HG03342 (cell line): ENCODE results near the gene MED26.

Source experiments
- ATAC-seq: cut with Tn5 transposase; IDR thresholded peaks from one replicate; pipeline ENCODE4 v1.9.1; 2021; ENCODE audit warnings: mild to moderate bottlenecking, moderate library complexity; ENCODE audit not compliant: unreplicated experiment

MED26 gene

DNA sequence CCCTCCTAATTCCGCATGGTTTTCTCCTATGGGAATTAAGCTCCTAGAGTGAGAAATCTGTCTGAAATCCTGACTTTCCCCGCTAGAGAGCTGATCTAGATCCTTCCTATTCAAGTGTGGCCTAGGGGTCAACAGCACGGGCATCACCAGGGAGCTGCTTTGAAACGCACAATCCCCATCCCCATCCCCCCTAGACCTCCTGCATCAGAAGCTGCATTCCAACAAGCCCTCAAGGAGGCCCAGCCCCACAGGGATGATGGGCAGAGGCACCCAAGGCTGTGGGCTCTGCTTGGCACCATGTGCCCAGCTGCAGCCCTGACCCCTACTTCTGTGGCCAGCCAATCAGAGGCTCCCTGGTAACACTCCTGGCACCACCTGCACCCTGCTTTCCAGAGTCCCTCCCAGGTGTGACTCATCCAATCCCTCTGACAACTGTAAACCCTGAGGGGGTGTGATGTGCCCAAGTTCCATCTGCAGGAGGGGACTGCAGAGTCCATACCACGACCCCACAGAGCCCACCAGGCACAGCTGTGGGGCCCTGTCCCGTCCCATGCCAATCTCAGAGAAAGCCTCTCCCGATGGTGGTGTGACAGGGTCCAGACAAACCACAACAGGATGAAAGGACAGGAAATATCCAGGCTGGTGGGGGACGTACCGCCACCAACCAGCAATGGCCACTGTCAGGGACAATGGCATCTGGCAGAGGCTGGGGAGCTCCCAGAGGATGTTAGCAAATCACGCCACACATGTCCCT lies 36.0 kb downstream of the MED26 start:
- no peak for ATAC-seq

GRCh38 chr19:16590876-16591802 lies 36.9 kb downstream of the MED26 start:
- ATAC-seq, result no peak

DNA sequence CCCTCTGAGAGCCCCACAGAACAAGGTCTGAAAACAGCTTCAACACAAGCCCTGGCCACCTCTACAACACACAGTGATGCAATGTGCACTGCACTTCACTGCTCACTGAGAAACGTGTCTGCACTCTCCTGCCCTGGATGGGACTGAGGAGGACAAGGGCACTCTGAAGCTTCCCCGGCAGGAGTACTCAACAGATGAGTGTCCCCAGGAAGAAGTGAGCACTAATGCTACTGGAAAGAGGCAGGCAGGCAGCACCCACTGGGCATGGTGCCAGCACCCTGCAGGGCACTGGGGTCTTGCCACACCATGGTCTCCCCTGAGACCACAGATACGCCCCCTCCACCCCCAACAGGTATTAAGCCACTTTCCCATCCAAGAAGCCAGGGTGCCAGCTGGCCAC lies 38.1 kb downstream of the MED26 start:
- ATAC-seq, result no peak

- ATAC-seq, result no peak
Observed at GRCh38 chr19:16588824-16589577, 39.0 kb downstream of the MED26 start.

DNA sequence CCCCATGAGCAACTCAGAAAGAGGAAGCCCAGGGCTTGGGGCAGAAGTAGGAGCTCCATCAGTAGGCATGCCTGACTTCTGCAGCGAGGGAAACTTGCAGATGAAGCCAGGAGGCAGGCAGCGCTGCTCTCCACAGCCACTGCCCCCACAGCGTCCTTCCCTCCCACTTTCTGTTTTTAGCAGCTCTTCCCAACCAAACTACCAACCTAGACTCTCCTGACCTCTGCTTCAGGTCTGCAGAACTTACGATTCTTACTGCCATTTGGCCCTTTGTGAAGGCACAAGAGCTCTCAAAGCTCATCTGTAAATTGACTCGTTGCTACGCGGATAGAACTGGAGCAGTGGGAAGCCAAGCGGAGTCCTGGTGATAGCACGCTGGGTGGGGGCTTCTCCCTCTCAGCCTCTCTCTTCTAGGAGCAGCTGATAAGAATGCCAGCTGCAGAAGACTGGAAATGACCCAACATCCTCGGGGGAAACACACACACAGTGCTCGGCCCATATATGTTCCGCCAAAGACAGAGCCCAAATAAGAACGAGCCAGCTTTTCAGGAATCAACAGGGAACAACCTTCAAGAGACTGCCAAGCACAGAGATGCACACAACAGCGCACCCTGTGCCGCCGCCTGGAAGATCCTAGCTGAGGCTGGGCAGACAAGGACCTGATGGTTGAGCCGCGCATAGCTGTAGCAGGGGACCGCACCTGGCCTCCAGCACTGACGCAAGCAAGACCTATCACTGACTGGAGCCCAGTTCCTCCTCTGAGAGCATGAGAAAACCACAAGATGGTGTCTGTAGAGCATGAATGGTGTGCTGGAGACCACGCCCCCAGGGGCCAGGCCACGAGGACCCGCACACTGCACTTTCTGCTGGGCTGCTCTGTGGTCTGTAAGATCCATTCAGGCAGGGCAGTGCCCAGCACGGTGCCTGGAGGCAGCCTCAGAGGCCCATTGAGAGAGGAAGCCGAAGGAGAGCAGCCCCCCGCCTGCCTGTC lies 39.9 kb downstream of the MED26 start:
- ATAC-seq, result peak; percentile 35

- no peak for ATAC-seq
Observed at GRCh38 chr19:16586991-16587832, 40.8 kb downstream of the MED26 start.

DNA sequence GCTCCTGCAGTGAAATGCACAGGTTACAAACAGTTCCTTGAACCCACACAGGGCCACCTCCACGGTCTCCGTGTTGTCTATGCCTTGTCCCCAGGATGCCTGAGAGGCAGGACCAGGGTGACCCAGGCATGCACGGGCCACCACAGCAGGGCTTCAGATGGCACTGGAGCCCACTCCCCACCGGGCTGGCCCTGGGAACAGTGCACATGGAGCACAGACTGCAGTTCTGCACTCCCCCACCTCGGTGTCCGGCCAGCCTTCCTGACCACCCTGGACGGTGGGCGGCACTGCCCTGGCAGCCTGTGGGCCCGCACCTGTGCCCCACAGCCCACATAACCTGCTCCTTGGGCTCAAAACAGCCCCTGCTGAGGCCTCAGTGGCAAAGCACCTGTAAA lies 41.5 kb downstream of the MED26 start:
- no peak for ATAC-seq

DNA sequence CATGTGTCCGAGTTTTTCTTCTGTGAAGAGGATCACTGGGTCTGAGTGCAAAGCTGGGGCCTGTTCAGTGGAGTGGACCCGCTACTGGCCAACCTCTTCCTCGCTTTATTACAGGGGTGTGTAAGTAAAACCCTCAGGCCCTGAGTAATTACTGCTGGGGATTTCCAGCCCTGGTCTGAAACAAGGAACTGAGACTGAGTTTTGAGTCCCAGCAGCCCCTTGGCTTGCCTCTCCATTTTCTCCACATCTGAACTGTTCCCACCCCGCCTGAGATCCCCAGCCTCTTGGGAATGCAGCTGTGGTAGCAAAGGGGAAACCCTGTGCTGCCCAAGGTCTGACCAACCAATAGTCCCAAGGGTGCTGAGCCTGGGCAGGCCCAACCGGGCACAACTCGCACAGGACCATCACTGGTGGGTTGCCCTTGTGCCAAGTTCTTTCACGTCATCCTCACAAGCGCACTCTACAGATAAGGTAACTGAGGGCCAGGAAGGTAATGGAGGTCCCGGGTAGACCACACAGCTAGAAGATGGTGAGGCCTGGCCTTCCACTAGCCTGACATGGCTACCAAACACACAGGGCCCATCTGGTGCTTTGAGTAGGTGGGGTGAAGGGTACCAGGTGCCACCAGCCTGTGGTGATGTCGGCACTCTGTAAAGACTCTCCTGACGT lies 42.1 kb downstream of the MED26 start:
- ATAC-seq, result peak; percentile 26

GRCh38 chr19:16585094-16585801 lies 42.8 kb downstream of the MED26 start:
- ATAC-seq, result no peak

GRCh38 chr19:16584248-16585093 lies 43.5 kb downstream of the MED26 start:
- ATAC-seq, result peak; percentile 52

- ATAC-seq, result no peak
Observed at GRCh38 chr19:16582486-16583261, 45.3 kb downstream of the MED26 start.

DNA sequence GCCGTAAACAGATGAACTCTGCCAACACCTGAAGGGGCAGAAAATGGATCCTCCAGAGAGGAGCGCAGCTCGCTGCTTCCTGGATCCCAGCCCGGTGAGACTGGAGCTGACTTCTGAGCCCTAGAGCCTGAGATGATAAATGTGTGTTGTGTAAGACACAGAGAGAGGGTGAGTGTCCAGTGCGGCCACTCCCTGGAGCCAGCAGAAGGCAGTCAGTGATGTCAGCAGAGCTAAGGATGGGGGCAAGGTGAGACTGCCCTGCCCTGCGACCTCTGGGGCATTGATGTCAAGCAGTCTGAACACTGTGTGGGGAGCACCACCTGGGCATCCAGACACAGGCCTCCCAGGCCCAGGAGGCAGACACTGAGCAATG lies 46.0 kb downstream of the MED26 start:
- no peak for ATAC-seq

- no peak for ATAC-seq
Observed at GRCh38 chr19:16581145-16581970, 46.6 kb downstream of the MED26 start.

- ATAC-seq, result no peak
Observed at GRCh38 chr19:16579381-16579780, 48.6 kb downstream of the MED26 start.

DNA sequence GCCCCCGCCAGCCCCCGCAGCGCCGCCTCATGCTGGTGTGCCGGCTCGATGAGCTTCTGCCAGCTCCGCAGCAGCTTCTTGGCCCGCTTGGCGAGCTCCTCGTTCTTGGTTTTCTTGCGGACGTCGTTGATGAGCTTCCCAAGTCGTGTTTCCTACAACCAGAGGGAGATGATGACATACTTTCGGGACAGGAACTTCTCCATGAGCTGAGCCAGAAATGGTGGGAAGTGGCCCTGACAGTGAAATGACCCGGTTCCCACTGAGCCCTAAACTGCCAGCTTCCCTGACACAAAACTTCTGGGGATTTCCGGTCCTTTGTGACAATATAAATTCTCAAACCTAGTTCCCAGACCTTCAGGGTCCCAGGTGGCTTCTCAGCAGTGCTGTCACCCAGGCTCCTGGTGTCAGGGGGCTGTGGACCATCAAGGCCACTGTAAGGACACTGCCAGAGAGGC lies 50.4 kb downstream of the MED26 start:
- ATAC-seq, result no peak
